DMS153 treated with DMSO at 0.1 percent for 48 hours (cell line): Measurements from ENCODE around the gene MICB.

Experiments used
- DNase-seq: peaks from one replicate; lab custom pipeline; 2025; ENCODE audit not compliant: unreplicated experiment; lab: John Stamatoyannopoulos, UW

MICB gene

GRCh38 chr6:31559958-31560696 lies 62.2 kb downstream of the MICB start:
- DNase-seq: no peak

GRCh38 chr6:31560697-31561058 lies 62.7 kb downstream of the MICB start:
- no peak for DNase-seq
